GM21786 (cell line): ENCODE results near the gene CEMIP2.
"Not testable (repeated sequence)": the region's sequence is repeated elsewhere in the genome, so short reads cannot be mapped to it uniquely, and the experiment has no call there.

Experiments used
- ATAC-seq: cut with Tn5 transposase; IDR thresholded peaks from one replicate; pipeline ENCODE4 v1.9.1; 2021; ENCODE audit not compliant: unreplicated experiment

CEMIP2 gene, protein sequence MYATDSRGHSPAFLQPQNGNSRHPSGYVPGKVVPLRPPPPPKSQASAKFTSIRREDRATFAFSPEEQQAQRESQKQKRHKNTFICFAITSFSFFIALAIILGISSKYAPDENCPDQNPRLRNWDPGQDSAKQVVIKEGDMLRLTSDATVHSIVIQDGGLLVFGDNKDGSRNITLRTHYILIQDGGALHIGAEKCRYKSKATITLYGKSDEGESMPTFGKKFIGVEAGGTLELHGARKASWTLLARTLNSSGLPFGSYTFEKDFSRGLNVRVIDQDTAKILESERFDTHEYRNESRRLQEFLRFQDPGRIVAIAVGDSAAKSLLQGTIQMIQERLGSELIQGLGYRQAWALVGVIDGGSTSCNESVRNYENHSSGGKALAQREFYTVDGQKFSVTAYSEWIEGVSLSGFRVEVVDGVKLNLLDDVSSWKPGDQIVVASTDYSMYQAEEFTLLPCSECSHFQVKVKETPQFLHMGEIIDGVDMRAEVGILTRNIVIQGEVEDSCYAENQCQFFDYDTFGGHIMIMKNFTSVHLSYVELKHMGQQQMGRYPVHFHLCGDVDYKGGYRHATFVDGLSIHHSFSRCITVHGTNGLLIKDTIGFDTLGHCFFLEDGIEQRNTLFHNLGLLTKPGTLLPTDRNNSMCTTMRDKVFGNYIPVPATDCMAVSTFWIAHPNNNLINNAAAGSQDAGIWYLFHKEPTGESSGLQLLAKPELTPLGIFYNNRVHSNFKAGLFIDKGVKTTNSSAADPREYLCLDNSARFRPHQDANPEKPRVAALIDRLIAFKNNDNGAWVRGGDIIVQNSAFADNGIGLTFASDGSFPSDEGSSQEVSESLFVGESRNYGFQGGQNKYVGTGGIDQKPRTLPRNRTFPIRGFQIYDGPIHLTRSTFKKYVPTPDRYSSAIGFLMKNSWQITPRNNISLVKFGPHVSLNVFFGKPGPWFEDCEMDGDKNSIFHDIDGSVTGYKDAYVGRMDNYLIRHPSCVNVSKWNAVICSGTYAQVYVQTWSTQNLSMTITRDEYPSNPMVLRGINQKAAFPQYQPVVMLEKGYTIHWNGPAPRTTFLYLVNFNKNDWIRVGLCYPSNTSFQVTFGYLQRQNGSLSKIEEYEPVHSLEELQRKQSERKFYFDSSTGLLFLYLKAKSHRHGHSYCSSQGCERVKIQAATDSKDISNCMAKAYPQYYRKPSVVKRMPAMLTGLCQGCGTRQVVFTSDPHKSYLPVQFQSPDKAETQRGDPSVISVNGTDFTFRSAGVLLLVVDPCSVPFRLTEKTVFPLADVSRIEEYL (N-terminal part only)

DNA sequence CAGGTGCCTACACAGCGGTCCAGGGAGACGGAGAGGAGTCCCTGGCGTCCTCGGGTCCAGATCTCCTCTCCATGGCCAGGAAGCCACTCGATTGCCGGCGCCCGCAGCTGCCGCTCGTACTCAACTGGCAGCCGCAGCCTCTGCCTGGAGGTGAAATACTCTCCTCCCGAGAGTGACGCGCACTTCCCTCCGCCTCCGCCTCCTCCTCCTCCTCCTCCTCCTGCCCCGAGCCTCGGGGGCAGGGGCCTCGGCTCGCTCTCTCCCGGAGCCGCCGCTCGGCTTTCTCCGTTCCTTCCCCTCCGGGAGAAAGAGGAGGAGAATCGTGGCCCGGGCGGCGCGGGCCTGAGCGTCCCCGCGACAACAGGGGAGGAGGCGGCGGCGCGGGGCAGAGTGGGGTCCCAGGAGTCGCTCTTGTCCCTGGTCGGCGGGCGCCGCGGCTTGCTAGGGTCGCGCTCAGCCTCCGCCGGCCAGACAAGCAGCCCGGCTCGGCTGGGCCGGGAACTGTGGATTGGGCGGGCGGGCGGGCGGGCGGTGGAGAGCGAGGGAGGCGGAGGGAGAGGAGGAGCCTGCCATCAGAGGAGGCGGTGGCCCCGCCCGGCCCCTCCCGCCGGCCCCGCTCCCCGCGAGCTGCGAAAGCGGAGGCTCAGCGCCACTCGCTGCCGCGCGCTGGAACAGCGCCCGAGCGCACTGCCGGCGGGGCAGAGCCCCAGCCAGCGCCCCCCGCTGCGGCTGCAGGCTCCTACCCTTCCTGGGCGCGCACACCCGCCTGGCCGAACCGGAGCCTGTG lies at the start of gene CEMIP2:
CEMIP2 (minus strand) TSS at position 126 of the 787 bp plus-strand sequence. CDS start 18,140 bp downstream, outside the sequence.
- ATAC-seq, result peak; percentile 75

DNA sequence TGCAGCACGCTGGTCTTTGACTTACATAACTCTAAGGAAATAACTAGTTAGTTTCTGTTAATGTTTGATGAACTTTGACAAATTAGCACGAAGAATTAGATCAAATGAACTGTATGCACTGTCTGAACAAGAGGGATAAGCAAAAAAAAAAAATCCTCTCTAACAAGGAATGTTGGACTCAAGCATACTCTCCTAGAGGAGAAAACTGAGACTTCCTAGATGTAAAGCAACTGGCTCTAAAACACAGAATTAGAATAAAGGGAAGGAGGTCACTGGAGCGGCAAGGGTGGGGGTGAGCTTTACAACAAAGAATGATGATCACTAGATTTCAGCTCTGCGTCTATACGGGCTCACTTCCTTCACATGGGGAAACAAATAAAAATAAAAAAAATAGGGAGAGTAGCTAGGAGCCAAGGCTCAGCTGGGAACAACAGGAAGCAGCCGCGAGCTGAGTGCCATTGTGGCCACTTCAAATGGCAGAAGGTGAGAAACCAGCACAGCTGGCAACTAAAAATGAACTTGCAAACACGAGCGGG lies 48.7 kb upstream of the CEMIP2 start:
- ATAC-seq, result no peak

DNA sequence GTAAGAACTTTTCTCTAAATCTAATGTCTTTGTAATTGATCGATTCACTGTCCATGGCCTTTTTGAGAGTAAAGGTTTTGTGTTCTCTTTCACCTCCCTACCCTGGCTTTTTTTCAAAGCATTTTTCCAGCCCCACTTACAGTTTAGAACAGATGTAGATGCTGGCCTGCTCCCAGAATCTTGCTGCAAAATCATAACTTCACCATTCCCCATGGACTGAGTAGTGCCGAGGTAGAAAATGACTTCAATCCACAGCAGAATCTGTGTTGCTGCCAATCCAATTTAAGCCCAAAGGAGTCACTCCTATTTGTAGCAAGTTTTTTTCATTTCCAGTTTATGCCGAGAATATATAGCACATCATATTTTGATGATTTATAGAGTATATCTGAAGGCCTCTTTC lies 46.5 kb upstream of the CEMIP2 start:
- no peak for ATAC-seq

DNA sequence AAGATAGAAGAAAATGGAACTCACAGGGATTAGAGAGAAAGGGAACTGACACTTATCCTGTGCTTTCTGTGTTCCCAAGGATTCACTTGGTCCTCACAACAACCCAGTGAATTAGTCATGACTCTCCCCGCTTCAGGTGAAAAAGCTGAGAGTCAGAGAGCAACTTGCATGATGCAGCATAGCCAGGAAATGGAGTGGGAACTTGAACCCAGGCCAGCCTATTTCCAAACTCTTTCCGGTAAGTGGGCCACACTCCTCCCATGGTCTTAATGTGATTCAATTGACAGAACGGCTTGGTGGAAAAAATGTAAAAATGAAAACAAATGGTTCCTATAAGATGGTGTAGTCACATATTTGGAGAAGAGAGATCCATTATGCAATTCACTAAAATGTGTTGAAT lies 45.9 kb upstream of the CEMIP2 start:
- ATAC-seq, result no peak

DNA sequence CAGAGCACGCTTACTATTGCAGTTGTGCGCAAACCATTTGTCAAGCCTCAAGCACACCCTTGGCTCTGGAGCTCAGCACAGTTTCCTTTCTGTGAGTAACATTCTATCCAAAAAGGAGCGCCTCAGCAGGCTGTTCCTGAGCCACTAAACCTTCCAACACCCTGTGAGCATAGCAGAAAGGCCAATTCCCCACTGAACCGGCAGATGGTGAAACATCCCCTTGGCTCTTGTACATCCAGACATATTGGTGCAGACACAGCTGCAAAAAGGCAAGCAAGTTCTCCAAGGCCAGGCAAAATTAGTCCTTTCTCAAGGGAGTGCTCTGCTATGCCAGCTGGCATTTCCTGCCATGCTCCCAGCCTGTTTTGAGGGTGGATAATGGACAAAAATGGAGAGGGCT lies 44.1 kb upstream of the CEMIP2 start:
- no peak for ATAC-seq

DNA sequence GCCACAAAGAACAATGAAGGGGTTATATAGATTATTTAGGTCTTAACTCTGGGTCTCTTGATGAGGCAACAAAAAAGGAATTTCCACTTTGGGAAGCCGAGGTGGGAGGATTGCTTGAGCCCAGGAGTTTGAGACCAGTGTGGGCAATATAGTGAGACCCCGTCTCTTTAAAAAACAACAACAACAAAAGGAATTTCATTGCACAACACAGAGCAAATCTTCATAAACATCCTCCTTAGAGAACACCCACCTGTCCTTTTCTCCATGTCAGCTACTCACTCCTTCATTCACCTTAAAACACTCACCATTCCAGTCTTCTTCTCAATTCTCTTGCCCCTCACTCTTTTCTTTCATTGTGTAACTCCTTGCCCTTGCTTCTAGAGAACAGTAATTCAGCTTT lies 39.8 kb upstream of the CEMIP2 start:
- no peak for ATAC-seq

DNA sequence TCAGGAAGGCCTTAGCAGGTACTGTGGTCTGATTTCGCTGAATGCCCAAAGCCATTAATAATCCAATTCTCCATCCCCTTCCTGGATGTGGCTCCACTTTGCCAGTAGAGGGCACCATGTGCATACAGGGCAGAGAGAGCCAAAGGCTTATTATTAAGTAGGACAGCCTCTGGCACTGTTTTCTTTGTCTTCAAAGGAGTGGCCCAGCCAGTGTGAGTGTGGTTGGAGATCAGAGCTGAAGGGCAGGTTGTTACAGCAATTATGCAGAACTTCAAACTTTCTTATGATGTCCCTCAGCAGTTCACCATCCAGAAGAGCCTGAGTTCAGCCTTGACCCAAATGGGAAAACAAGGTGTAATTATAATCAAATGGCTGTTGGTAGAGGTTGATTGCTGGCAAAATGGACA lies 38.6 kb upstream of the CEMIP2 start:
- ATAC-seq, result peak; percentile 97

DNA sequence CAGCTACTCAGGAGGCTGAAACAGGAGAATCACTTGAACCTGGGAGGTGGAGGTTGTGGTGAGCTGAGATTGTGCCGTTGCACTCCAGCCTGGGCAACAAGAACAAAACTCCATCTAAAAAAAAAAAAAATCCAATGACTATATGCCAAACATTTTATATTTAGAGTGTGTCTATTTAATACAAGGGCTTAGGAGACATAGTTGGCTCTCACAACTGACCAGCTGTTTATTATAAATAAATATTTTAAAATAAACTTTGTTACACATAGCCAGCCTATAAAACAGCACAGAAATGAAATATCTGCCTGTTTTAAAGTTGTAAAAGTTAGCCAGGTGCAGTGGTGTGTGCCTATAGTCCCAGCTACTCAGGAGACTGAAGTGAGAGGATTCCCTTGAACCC lies 36.8 kb upstream of the CEMIP2 start:
- ATAC-seq, result not testable (repeated sequence)

DNA sequence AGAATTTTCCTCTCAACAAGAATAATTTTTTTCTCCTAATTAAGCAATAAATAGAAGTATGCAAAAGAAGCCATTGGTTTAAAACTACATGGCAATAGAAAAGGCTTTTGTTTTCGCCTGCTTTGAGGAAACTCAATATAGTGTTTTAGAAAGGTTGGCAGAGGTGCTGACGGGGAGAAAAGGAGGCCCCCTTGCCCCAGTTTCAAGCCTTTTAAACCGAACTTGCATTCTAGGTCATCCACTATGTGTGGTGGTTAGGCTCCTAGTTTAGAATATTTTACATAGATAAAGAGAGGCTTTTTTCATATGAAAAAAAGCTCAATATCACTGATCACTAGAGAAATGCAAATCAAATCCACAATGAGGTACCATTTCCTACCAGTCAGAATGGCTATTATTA lies 33.5 kb upstream of the CEMIP2 start:
- no peak for ATAC-seq

DNA sequence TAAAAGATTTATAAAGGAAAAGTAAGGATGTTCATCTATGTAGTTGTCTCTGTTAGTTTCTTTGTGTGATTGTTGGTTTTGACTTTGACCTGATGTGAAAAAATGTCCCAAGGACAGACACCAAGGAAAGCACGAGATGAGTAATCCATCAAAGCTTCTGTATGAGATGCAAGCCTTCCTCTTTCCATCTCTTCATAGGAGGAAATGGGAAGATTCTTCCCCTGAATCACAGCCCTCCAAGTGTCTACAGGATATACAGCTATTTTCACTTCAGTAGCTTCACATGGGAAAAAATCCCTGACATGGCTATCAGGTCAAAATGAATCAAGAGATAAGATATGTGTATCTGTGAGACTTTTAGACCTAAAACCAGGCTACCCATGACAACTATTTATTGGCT lies 29.0 kb upstream of the CEMIP2 start:
- no peak for ATAC-seq

DNA sequence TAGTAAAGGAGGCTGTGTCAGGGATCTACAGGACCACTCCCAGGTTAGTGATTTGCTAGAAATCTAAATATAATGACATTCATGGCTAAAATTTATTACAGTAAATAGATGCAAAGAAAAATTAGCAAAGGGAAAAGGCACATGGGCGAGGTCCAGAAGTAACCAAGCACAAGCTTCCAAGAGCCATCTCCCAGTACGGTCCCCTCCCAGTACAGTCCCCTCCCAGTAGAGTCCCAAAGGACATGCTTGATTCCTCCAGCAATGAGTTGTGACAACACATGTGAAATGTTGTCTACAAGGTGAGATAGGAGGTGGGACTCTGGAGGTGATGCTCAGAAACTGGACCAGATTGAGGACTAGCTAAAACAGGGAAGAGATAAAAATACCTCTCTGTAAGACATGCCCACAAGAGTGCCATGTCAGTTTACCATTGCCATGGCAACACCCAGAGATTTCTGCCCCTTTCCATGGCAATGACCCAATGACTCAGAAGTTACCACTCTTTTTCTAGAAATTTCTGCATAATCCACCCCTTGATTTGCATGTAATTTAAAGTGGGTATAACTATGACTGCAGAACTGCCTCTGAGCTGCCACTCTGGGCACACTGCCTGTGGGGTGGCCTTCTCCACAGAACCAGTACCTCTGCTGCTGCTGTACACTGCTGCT lies 27.9 kb upstream of the CEMIP2 start:
- no peak for ATAC-seq

DNA sequence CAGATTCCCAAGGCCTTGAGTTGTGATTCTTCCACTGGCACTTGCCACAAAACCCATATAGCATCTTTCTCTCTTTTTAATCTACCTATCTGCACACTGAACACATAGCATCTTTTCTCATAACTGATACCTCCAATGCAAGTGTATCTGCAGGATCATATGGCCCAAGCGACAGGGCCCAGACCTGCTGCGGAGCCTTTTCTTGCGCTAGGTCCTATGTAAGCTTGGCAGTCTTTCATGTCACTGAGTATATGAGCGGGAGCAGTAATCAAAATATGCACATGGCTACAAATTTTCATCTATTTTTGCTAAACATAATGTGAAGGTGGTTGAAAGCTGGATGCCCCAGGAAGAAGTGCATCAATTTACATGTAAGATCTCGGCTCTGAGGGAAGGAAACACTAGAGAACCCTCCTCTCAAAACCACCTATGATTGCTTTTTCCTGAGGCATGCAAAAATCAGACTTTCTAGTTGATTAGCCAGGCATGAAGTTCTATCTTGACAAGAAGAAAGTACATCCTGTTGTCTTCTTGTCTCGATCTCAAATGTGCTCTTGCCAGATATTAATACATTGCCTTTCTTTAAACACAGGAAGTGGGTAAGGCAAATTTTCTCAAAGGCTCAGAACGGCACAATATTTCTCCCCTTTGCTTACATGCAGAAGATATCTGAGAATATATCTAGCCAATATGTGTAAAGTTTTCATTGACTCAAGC lies 26.9 kb upstream of the CEMIP2 start:
- ATAC-seq, result peak; percentile 87

DNA sequence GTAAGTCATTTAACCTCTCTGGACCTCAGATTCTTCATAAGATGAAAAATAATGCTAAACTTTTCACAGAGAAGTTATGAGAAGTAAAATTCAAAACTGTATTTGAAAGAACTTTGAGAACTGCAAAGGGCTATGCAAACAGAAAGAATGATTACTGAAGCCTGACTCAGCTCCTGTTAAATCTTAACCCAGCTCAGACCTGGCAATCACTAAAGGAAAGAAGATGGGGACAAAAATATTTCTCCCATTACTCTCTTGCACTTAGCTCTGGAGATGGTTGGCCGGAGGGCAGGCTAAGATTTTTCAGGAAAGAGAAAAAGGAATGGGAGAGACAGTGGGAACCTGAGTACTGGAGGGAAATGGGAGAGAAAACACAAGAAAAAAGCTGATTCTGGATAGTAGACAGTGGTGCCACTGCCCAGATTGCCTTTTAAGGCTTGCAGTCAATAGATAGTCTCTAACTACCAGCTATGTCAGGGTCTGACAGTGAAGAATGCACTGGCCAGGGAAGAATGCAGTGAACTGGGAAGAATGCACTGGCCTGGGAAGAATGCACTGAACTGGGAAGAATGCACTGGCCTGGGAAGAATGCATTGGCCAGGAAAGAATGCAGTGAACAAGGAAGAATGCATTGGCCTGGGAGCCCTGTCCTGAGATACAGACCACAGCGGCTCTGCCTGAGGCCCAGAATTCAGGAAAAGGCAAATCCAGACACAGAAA lies 25.2 kb upstream of the CEMIP2 start:
- peak; percentile 35 for ATAC-seq

DNA sequence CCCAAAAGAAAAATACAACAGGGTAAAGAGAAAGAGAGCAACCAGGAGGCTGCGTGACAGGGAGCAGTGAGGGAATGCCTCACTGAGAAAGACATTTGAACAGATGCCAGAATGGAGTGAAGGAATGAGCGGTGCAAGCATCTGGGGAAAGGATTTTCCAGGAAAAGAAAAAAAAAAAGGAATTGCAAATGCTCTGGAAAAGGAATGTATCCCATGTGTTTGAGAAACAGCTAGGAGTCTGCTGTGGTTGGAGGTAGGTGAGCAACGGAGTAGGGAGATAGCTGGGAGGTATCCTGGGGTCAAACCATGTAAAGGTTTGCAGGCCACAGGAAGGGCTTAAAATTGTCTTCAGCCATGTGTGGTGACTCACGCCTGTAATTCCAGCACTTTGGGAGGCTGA lies 23.6 kb upstream of the CEMIP2 start:
- ATAC-seq, result no peak

DNA sequence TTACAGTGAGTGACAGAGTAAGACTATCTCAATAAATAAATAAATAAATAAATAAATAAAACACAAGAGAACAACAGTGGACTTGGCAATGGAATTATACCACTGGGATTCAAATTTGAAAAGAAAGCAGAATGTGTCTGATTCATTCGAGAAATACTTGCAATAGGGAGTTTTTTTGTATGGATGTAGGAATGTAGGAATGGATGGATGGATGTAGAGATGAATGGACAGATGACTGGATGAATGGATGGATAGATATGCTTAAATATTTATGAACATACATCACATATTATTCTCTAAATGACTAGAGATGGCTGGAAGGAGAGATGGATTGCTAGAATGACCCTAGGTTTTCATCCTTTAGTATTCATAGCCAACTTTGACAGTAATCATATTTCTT lies 22.0 kb upstream of the CEMIP2 start:
- no peak for ATAC-seq

DNA sequence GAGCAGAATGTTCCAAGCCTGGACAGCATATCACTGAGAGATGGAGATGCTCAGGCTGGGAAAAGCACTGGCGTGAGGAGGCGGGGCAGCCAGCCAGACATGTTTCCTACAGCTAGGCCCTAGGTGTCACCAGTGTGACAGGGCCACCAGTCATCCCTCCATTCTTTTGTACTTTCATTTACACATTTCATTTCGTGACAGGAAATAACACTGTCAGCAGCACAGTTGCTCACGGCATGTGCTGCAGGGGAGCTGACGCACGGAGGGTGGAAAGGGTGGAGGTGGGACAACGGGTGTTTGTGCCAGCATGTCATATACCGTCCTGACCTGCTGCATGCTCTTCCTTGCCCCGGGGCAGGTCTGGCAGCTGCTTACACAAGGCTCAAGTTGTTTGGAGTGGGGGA lies 14.8 kb upstream of the CEMIP2 start:
- ATAC-seq, result peak; percentile 90

DNA sequence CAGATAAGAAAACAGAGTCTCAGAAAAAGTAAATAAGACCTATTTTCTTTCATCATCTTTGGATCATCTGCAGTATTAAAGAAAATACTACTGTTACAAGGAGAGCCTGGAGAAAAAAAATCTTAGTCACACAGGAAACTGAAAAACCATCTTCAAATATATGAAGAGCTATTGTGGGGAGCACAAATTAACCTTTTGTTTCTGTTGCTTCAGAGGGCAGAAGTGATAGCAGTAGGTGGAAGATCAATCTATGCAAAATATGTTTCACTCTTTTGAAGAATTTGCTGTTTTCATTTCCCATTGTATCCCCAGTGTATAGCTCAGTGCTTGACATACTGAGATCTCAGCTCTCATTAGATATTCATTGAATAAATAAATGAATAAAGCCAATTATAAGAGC lies 13.1 kb upstream of the CEMIP2 start:
- peak; percentile 67 for ATAC-seq

DNA sequence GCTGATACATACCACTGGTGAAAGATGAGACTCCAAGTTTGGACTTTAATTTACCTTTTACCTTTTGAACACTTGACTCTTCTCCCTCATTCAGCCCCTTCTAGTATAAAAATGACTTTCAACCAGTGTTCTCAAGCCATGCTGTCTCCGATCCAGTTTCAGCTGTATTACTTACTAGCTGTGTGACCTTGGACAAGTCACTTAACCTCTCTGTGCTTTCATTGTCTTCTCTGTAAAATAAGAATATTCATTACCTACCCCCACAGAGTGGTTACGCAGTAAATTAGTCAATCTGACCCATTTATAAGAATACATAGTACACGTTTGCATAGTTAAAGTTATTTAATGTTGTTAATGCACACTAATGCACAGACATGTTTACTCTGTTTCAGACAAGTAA lies 12.6 kb upstream of the CEMIP2 start:
- no peak for ATAC-seq
